Panc1 (cell line): Measurements from ENCODE around the gene ALPK3.

Experiments used
- CTCF ChIP-seq: fragments of 450-650 bp; IDR thresholded peaks from 2 replicates; pipeline ENCODE4 v1.5.1; 2017; ENCODE audit warnings: mild to moderate bottlenecking
- POLR2AphosphoS5 ChIP-seq: IDR thresholded peaks from 2 replicates; pipeline ENCODE4 v1.6.1; 2012; ENCODE audit warnings: mild to moderate bottlenecking, low read depth, low read length, moderate library complexity
- SIN3A ChIP-seq: IDR thresholded peaks from 2 replicates; pipeline ENCODE4 v1.6.1; 2012; ENCODE audit warnings: low read depth, mild to moderate bottlenecking, low read length, moderate library complexity, borderline replicate concordance; ENCODE audit not compliant: insufficient read depth

DNA sequence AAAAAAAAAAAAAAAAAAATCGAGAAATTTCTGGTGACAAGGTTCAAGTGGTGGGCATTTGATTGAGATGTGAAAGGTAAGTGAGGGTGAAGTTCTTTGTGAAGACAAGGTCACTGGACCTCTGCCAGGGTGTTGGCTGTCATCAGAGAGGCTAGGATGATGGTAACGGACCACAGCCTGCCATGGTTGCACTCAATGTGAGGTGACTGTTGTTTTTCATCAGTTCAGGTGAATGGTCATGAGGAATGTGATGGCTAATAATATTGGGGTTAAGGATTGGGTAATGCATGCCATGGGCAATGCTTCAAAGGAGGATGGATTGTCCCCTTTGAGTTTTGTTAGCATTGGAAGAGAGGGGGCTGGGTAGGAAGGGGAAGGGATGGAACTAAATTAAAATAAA, 4.3 kb upstream of the ALPK3 start:
- TF ChIP-seq CTCF (no peak), POLR2AphosphoS5 (no peak), SIN3A (no peak)
